Stomach (tissue), 9 donors: Measurements from ENCODE around the gene CAMK2G. TPM values are rescaled to one million over a fixed set of nuclear protein-coding genes. Genes with fewer than 3 reads are reported as not detected.
"Not testable (repeated sequence)": the region's sequence is repeated elsewhere in the genome, so short reads cannot be mapped to it uniquely, and the experiment has no call there.

ENCODE experiments used
- DNase-seq, 2 donors: peaks; one replicate each; pipeline versions ENCODE4 v3.0.0 to v3.0.0-alpha.2; 2013 to 2019
- H3K27ac ChIP-seq, 5 donors: fragments of 200-600 bp in 4 of 5; sonication (generic) in 4 of 5; one replicate each; pipeline ENCODE4 v1.5.1; 2013 to 2019; ENCODE audit warnings: mild to moderate bottlenecking in 1 of 5, moderate library complexity in 1 of 5
- H3K27me3 ChIP-seq, 3 donors: fragments of 200-600 bp; sonication (generic); one replicate each; pipeline ENCODE4 v1.5.1; 2017 to 2019; ENCODE audit warnings: mixed run types in 1 of 3
- H3K36me3 ChIP-seq, 4 donors: fragments of 200-600 bp; sonication (generic); 1 replicate in 3 of 4; 2 replicates in 1 of 4; pipeline ENCODE4 v1.5.1; 2016 to 2019
- H3K4me1 ChIP-seq, 4 donors: fragments of 200-600 bp; sonication (generic); one replicate each; pipeline ENCODE4 v1.5.1; 2016 to 2019
- H3K4me3 ChIP-seq, 4 donors: fragments of 200-600 bp; sonication (generic) in 3 of 4; one replicate each; pipeline ENCODE4 v1.5.1; 2016 to 2019; ENCODE audit warnings: mild to moderate bottlenecking in 1 of 4
- H3K9me3 ChIP-seq, 4 donors: fragments of 200-600 bp; sonication (generic); one replicate each; pipeline ENCODE4 v1.5.1; 2016 to 2019
- CTCF ChIP-seq, 7 experiments: fragments of 450-650 bp in 4 of 7; fragments of 200-600 bp in 3 of 7; sonication (generic) in 3 of 7; IDR thresholded peaks; one replicate each; pipeline ENCODE4 v1.5.1; 2016 to 2019; ENCODE audit warnings: antibody characterized with exemption in 7 of 7, control low read depth in 2 of 7, mild to moderate bottlenecking in 1 of 7
- EP300 ChIP-seq: sonication (generic); formaldehyde crosslinking; IDR thresholded peaks from one replicate; pipeline ENCODE4 v1.6.1; 2017; ENCODE audit warnings: antibody characterized with exemption
- POLR2A ChIP-seq, 4 donors: fragments of 450-650 bp; IDR thresholded peaks; one replicate each; pipeline ENCODE4 v1.6.1; 2016; ENCODE audit warnings: antibody characterized with exemption in 4 of 4, control low read depth in 2 of 4, mild to moderate bottlenecking in 1 of 4, moderate library complexity in 1 of 4
- POLR2AphosphoS5 ChIP-seq, 3 donors: sonication (generic); formaldehyde crosslinking; IDR thresholded peaks; one replicate each; pipeline ENCODE4 v1.6.1; 2016; ENCODE audit warnings: antibody characterized with exemption in 3 of 3
- WGBS, 5 donors: extraction: QIAGEN DNeasy Blood & Tissue Kit in 3 of 5; methylation state at CpG; one replicate each; pipeline versions ENCODE4 v1.1.5 to v1.1.7; 2013 to 2018; 5-methylcytosine and 5-hydroxymethylcytosine counted together
- intact Hi-C: fragments of 100-400 bp; cut with DNase I; formaldehyde crosslinking; loops from one replicate; pipeline ENCODE4 v1.15.1; 2023; ENCODE audit warnings: low total_unique reads
- polyA plus RNA-seq, 3 donors: library from polyadenylated mRNA; stranded (reverse); fragments of 200-250 nt; gene quantifications; one replicate each; pipeline ENCODE4 v1.2.3, GENCODE V29; 2013
- total RNA-seq, 5 donors: library from RNA; depleted of rRNA; stranded (reverse); fragments of >200 nt; gene quantifications; one replicate each; pipeline versions ENCODE4 v1.1.0 to v1.2.3, GENCODE V29; 2014 to 2016
- donor health status: healthy with polysubstance abuse.
- donor health status: Bipolar disorder and iron deficiency.
- donor health status: healthy.

Gene CAMK2G
- total and polyA plus RNA-seq, 8 donors: 7.5 to 93.3 (median 29.6) TPM

GRCh38 chr10:73797324-73798025 lies 76.9 kb downstream of the CAMK2G start:
- intact Hi-C loops: no loop called here
- WGBS, 5 donors: 90 to 93% (median 91%) methylated on average over 15 to 19 of the region's 19 CpGs
- TF ChIP-seq CTCF (IDR thresholded peaks at IDR 0.05) (no peak), POLR2A (IDR thresholded peaks at IDR 0.05) (no peak), EP300 (no peak), POLR2AphosphoS5 (IDR thresholded peaks at IDR 0.05) (no peak)
- H3K4me1 ChIP-seq: peaks cover 2 to 3% (median 2%) of the 10 kb centered on the region in 4 donors
- H3K9me3 ChIP-seq: no peaks in the 10 kb centered on the region
- no peak for DNase-seq
- no peak overlapping the region for H3K27ac ChIP-seq
- H3K27me3 ChIP-seq: no peaks in the 10 kb centered on the region
- H3K36me3 ChIP-seq: peaks cover 92 to 100% (median 100%) of the 10 kb centered on the region in 4 donors
- no peak overlapping the region for H3K4me3 ChIP-seq

GRCh38 chr10:73796766-73797165 lies 77.6 kb downstream of the CAMK2G start:
- WGBS, 5 donors: 81 to 90% (median 83%) methylated on average over 5 of the region's 5 CpGs
- TF ChIP-seq CTCF (IDR thresholded peaks at IDR 0.05): no peak
- TF ChIP-seq POLR2AphosphoS5 (IDR thresholded peaks at IDR 0.05): no peak
- TF ChIP-seq EP300: no peak
- TF ChIP-seq POLR2A (IDR thresholded peaks at IDR 0.05): no peak
- Histone ChIP-seq H3K36me3 (peaks cover 92 to 100% (median 100%) of the 10 kb centered on the region in 4 donors), H3K27ac (no peak overlapping the region), H3K4me3 (no peak overlapping the region), H3K9me3 (no peaks in the 10 kb centered on the region), H3K4me1 (no peaks in the 10 kb centered on the region), H3K27me3 (no peaks in the 10 kb centered on the region)
- intact Hi-C loops: no loop called here
- no peak for DNase-seq

GRCh38 chr10:73796035-73796434 lies 78.3 kb downstream of the CAMK2G start:
- WGBS, 5 donors: 92 to 98% (median 96%) methylated on average over 8 of the region's 8 CpGs
- intact Hi-C loops: not testable (repeated sequence)
- H3K36me3 ChIP-seq: peaks cover 92 to 100% (median 100%) of the 10 kb centered on the region in 4 donors

GRCh38 chr10:73795491-73795890 lies 78.9 kb downstream of the CAMK2G start:
- H3K4me1 ChIP-seq, H3K4me3 ChIP-seq, H3K27ac ChIP-seq, DNase-seq, H3K9me3 ChIP-seq, intact Hi-C loops, H3K27me3 ChIP-seq: not testable (repeated sequence)
- 92 to 97% (median 94%) methylated on average over 10 of the region's 10 CpGs for WGBS, 5 donors
- peaks cover 92 to 100% (median 100%) of the 10 kb centered on the region in 4 donors for H3K36me3 ChIP-seq

More at GRCh38 chr10:73796035-73796434, 78.3 kb downstream of the CAMK2G start:
- not testable (repeated sequence) for DNase-seq, H3K27ac ChIP-seq, H3K4me3 ChIP-seq, H3K27me3 ChIP-seq, H3K9me3 ChIP-seq, H3K4me1 ChIP-seq

GRCh38 chr10:73793456-73793855 lies 80.9 kb downstream of the CAMK2G start:
- Histone ChIP-seq H3K4me3 (no peak overlapping the region), H3K36me3 (peaks cover 94 to 100% (median 99%) of the 10 kb centered on the region in 4 donors), H3K9me3 (no peaks in the 10 kb centered on the region), H3K27ac (no peak overlapping the region), H3K4me1 (peaks cover 0 to 10% (median 4%) of the 10 kb centered on the region in 4 donors), H3K27me3 (no peaks in the 10 kb centered on the region)
- no peak for DNase-seq
- 86 to 99% (median 93%) methylated on average over 5 of the region's 5 CpGs for WGBS, 5 donors
- TF ChIP-seq POLR2AphosphoS5 (IDR thresholded peaks at IDR 0.05) (no peak), POLR2A (IDR thresholded peaks at IDR 0.05) (no peak), EP300 (no peak), CTCF (IDR thresholded peaks at IDR 0.05) (no peak)
- intact Hi-C loops: no loop called here
